Astrocyte (in vitro differentiated cells and primary cell): ENCODE results near the gene NMT1. TPM values are rescaled to one million over a fixed set of nuclear protein-coding genes. Genes with fewer than 3 reads are reported as not detected.

Experiments used
- DNase-seq: peaks from one replicate; pipeline ENCODE4 v3.0.0-alpha.2; 2010; ENCODE audit warnings: low read depth
- FAIRE-seq: peaks from 2 replicates; lab custom pipeline; 2011; peaks lifted over from hg19 to GRCh38; lab: Jason Lieb, UNC
- H2AFZ ChIP-seq: 2 replicates; pipeline ENCODE4 v1.6.0; 2012; ENCODE audit warnings: low read depth, low read length, inconsistent platforms
- H3K27ac ChIP-seq: 2 replicates; pipeline ENCODE4 v1.5.1; 2011; ENCODE audit warnings: low read depth, low read length, inconsistent platforms
- H3K27me3 ChIP-seq: 2 replicates; pipeline ENCODE4 v1.6.0; 2011; ENCODE audit warnings: low read length, inconsistent platforms; ENCODE audit not compliant: insufficient read depth
- H3K36me3 ChIP-seq: 2 replicates; pipeline ENCODE4 v1.5.1; 2011; ENCODE audit warnings: low read length, inconsistent platforms; ENCODE audit not compliant: insufficient read depth
- H3K4me1 ChIP-seq: 2 replicates; pipeline ENCODE4 v1.5.1; 2011; ENCODE audit warnings: low read length, inconsistent platforms; ENCODE audit not compliant: insufficient read depth
- H3K4me2 ChIP-seq: 2 replicates; pipeline ENCODE4 v1.6.0; 2012; ENCODE audit warnings: low read length, inconsistent platforms
- H3K4me3 ChIP-seq: 2 replicates; pipeline ENCODE4 v1.5.1; 2011; ENCODE audit warnings: low read depth, mild to moderate bottlenecking, low read length, inconsistent platforms; ENCODE audit not compliant: insufficient read depth
- H3K79me2 ChIP-seq: 2 replicates; pipeline ENCODE4 v1.6.0; 2012; ENCODE audit warnings: mild to moderate bottlenecking, low read length, inconsistent platforms; ENCODE audit not compliant: insufficient read depth
- H3K9ac ChIP-seq: 2 replicates; pipeline ENCODE4 v1.6.0; 2012; ENCODE audit warnings: mild to moderate bottlenecking, low read length, inconsistent platforms
- H3K9me3 ChIP-seq: 2 replicates; pipeline ENCODE4 v1.5.1; 2012; ENCODE audit warnings: low read depth, mild to moderate bottlenecking, low read length, inconsistent platforms; ENCODE audit not compliant: insufficient read depth
- H4K20me1 ChIP-seq: 2 replicates; pipeline ENCODE4 v1.6.0; 2012; ENCODE audit warnings: low read length, inconsistent platforms; ENCODE audit not compliant: insufficient read depth
- H3K27ac Mint-ChIP-seq: one replicate; pipeline ENCODE4 v1.8.0; 2021; ENCODE audit warnings: mild to moderate bottlenecking, mixed read lengths; ENCODE audit not compliant: unreplicated experiment
- H3K27me3 Mint-ChIP-seq: one replicate; pipeline ENCODE4 v1.8.0; 2021; ENCODE audit warnings: low read depth, mixed read lengths; ENCODE audit not compliant: unreplicated experiment
- H3K36me3 Mint-ChIP-seq: one replicate; pipeline ENCODE4 v1.8.0; 2021; ENCODE audit warnings: low read depth, mixed read lengths; ENCODE audit not compliant: unreplicated experiment
- H3K4me1 Mint-ChIP-seq: one replicate; pipeline ENCODE4 v1.8.0; 2021; ENCODE audit warnings: low read depth, mixed read lengths; ENCODE audit not compliant: unreplicated experiment
- H3K4me3 Mint-ChIP-seq: one replicate; pipeline ENCODE4 v1.8.0; 2021; ENCODE audit warnings: mild to moderate bottlenecking, moderate library complexity, mixed read lengths; ENCODE audit not compliant: unreplicated experiment
- H3K9me3 Mint-ChIP-seq: one replicate; pipeline ENCODE4 v1.8.0; 2021; ENCODE audit warnings: mild to moderate bottlenecking, mixed read lengths; ENCODE audit not compliant: unreplicated experiment
- EZH2 ChIP-seq: IDR thresholded peaks from 2 replicates; pipeline ENCODE4 v1.6.1; 2012; ENCODE audit warnings: mild to moderate bottlenecking, low read length, inconsistent platforms; ENCODE audit not compliant: insufficient read depth
- total RNA-seq: library from RNA; stranded (reverse); gene quantifications from 2 replicates; pipeline ENCODE4 v1.2.1, GENCODE V29; 2021
- TF ChIP-seq, protein P1 (sequence below): IDR thresholded peaks from 2 replicates; pipeline ENCODE4 v1.5.1; 2011; ENCODE audit warnings: low read depth, mild to moderate bottlenecking, inconsistent platforms, low read length, moderate library complexity; ENCODE audit not compliant: insufficient read depth

The NMT1 gene
- total RNA-seq, 1 donor from 2014 or later = 114 TPM

- no peaks in the 10 kb centered on the region for H3K9me3 Mint-ChIP-seq
- H3K36me3 Mint-ChIP-seq = peaks cover 13% of the 10 kb centered on the region
- Histone ChIP-seq H3K4me1 (peaks cover 14% of the 10 kb centered on the region), H3K4me3 (no peak overlapping the region), H3K4me2 (no peak overlapping the region), H3K9ac (no peak overlapping the region), H3K27ac (no peak overlapping the region), H3K9me3 (no peaks in the 10 kb centered on the region), H4K20me1 (peaks cover 32% of the 10 kb centered on the region), H2AFZ (no peak overlapping the region), H3K27me3 (no peaks in the 10 kb centered on the region), H3K36me3 (peaks cover 32% of the 10 kb centered on the region), H3K79me2 (peaks cover 19% of the 10 kb centered on the region)
- no peak overlapping the region for H3K4me3 Mint-ChIP-seq
- no peak for TF ChIP-seq EZH2
- TF ChIP-seq, protein P1, sequence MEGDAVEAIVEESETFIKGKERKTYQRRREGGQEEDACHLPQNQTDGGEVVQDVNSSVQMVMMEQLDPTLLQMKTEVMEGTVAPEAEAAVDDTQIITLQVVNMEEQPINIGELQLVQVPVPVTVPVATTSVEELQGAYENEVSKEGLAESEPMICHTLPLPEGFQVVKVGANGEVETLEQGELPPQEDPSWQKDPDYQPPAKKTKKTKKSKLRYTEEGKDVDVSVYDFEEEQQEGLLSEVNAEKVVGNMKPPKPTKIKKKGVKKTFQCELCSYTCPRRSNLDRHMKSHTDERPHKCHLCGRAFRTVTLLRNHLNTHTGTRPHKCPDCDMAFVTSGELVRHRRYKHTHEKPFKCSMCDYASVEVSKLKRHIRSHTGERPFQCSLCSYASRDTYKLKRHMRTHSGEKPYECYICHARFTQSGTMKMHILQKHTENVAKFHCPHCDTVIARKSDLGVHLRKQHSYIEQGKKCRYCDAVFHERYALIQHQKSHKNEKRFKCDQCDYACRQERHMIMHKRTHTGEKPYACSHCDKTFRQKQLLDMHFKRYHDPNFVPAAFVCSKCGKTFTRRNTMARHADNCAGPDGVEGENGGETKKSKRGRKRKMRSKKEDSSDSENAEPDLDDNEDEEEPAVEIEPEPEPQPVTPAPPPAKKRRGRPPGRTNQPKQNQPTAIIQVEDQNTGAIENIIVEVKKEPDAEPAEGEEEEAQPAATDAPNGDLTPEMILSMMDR = no peak
- DNase-seq = no peak
- H3K27me3 Mint-ChIP-seq = no peaks in the 10 kb centered on the region
- peaks cover 17% of the 10 kb centered on the region for H3K4me1 Mint-ChIP-seq
- FAIRE-seq = no peak
- no peak overlapping the region for H3K27ac Mint-ChIP-seq
Measured at GRCh38 chr17:45086391-45086790, 25.3 kb downstream of the NMT1 start.

GRCh38 chr17:45086865-45087503 is 25.9 kb downstream of the NMT1 start:
- Histone ChIP-seq H3K27me3 (no peaks in the 10 kb centered on the region), H3K4me1 (peaks cover 18% of the 10 kb centered on the region), H3K27ac (peak overlapping the region; percentile 13), H2AFZ (no peak overlapping the region), H3K79me2 (peaks cover 16% of the 10 kb centered on the region), H3K4me3 (no peak overlapping the region), H3K9me3 (no peaks in the 10 kb centered on the region), H3K9ac (no peak overlapping the region), H4K20me1 (peaks cover 28% of the 10 kb centered on the region), H3K36me3 (peaks cover 33% of the 10 kb centered on the region), H3K4me2 (peak overlapping the region; percentile 53)
- no peak overlapping the region for H3K27ac Mint-ChIP-seq
- H3K4me1 Mint-ChIP-seq = peaks cover 19% of the 10 kb centered on the region
- no peak for FAIRE-seq
- H3K36me3 Mint-ChIP-seq = peaks cover 13% of the 10 kb centered on the region
- no peak for DNase-seq
- H3K27me3 Mint-ChIP-seq = no peaks in the 10 kb centered on the region
- no peak for TF ChIP-seq EZH2
- TF ChIP-seq, protein P1 = no peak
- H3K9me3 Mint-ChIP-seq = no peaks in the 10 kb centered on the region
- no peak overlapping the region for H3K4me3 Mint-ChIP-seq

- Histone ChIP-seq H3K9me3 (no peaks in the 10 kb centered on the region), H3K27ac (peak overlapping the region; percentile 13), H2AFZ (no peak overlapping the region), H3K4me1 (peaks cover 23% of the 10 kb centered on the region), H3K9ac (no peak overlapping the region), H3K36me3 (peaks cover 29% of the 10 kb centered on the region), H3K4me2 (peak overlapping the region; percentile 53), H3K4me3 (no peak overlapping the region), H4K20me1 (peaks cover 28% of the 10 kb centered on the region), H3K79me2 (peaks cover 15% of the 10 kb centered on the region), H3K27me3 (no peaks in the 10 kb centered on the region)
- FAIRE-seq (no peak), DNase-seq (peak; percentile 49)
- Mint-ChIP-seq H3K36me3 (peaks cover 17% of the 10 kb centered on the region), H3K4me3 (no peak overlapping the region), H3K27me3 (no peaks in the 10 kb centered on the region), H3K27ac (no peak overlapping the region), H3K9me3 (no peaks in the 10 kb centered on the region), H3K4me1 (peaks cover 23% of the 10 kb centered on the region)
- TF ChIP-seq, protein P1 = no peak
- no peak for TF ChIP-seq EZH2
Measured at GRCh38 chr17:45087504-45087975, 26.4 kb downstream of the NMT1 start.
